GM20000 (cell line): ENCODE data around the gene TCF12.

Experiments
- DNase-seq: peaks from one replicate; pipeline ENCODE4 v3.0.0; 2012; ENCODE audit warnings: low spot score
- CTCF ChIP-seq: IDR thresholded peaks from 2 replicates; pipeline ENCODE4 v1.5.1; 2012; ENCODE audit warnings: mild to moderate bottlenecking, control low read depth; ENCODE audit errors: extremely low read depth, missing control alignments

TCF12 gene

GRCh38 chr15:57323299-57323805 is 404.9 kb downstream of the TCF12 start:
- no peak for DNase-seq
- no peak for TF ChIP-seq CTCF

- TF ChIP-seq CTCF: no peak
Observed at GRCh38 chr15:57323806-57324589, 405.6 kb downstream of the TCF12 start.

GRCh38 chr15:57324590-57324890 is 406.1 kb downstream of the TCF12 start:
- no peak for DNase-seq
- no peak for TF ChIP-seq CTCF

More at GRCh38 chr15:57323806-57324589, 405.6 kb downstream of the TCF12 start:
- DNase-seq: peak; percentile 66

- no peak for TF ChIP-seq CTCF
- no peak for DNase-seq
Observed at GRCh38 chr15:57324944-57325679, 406.7 kb downstream of the TCF12 start.

GRCh38 chr15:57326196-57326595 is 407.8 kb downstream of the TCF12 start:
- DNase-seq: no peak
- TF ChIP-seq CTCF: no peak

GRCh38 chr15:57327985-57328471 is 409.6 kb downstream of the TCF12 start:
- no peak for DNase-seq
- TF ChIP-seq CTCF: no peak

GRCh38 chr15:57328479-57328878 is 410.0 kb downstream of the TCF12 start:
- TF ChIP-seq CTCF: no peak
- DNase-seq: no peak
